HEK293T (cell line): ENCODE measurements around the gene SMIM12.

Source experiments
- ARNT ChIP-seq: fragments of 450-650 bp; IDR thresholded peaks from 2 replicates; pipeline ENCODE4 v1.6.1; 2017; ENCODE audit warnings: mild to moderate bottlenecking
- BHLHE40 ChIP-seq: fragments of 450-650 bp; IDR thresholded peaks from 2 replicates; pipeline ENCODE4 v1.6.1; 2016; ENCODE audit warnings: mild to moderate bottlenecking, moderate library complexity, borderline replicate concordance
- CTBP1 ChIP-seq: fragments of 450-650 bp; IDR thresholded peaks from 2 replicates; pipeline ENCODE4 v1.6.1; 2016; ENCODE audit warnings: borderline replicate concordance
- ELF4 ChIP-seq: fragments of 450-650 bp; IDR thresholded peaks from 2 replicates; pipeline ENCODE4 v1.6.1; 2017; ENCODE audit warnings: antibody characterized with exemption
- FOXA1 ChIP-seq: fragments of 450-650 bp; IDR thresholded peaks from 2 replicates; pipeline ENCODE4 v1.6.1; 2016; ENCODE audit warnings: mild to moderate bottlenecking
- FOXK2 ChIP-seq: fragments of 450-650 bp; IDR thresholded peaks from 2 replicates; pipeline ENCODE4 v1.6.1; 2016; ENCODE audit warnings: mild to moderate bottlenecking
- FOXM1 ChIP-seq: fragments of 450-650 bp; IDR thresholded peaks from 2 replicates; pipeline ENCODE4 v1.6.1; 2017; ENCODE audit warnings: mild to moderate bottlenecking, borderline replicate concordance
- HDGF ChIP-seq: fragments of 450-650 bp; IDR thresholded peaks from 2 replicates; pipeline ENCODE4 v1.6.1; 2017; ENCODE audit warnings: antibody characterized with exemption, borderline replicate concordance
- L3MBTL2 ChIP-seq: fragments of 450-650 bp; conservative IDR thresholded peaks from 2 replicates; pipeline ENCODE4 v1.6.1; 2016; ENCODE audit warnings: mild to moderate bottlenecking
- LEF1 ChIP-seq: fragments of 450-650 bp; IDR thresholded peaks from 2 replicates; pipeline ENCODE4 v1.6.1; 2017; ENCODE audit warnings: mild to moderate bottlenecking, borderline replicate concordance
- NFRKB ChIP-seq: fragments of 450-650 bp; IDR thresholded peaks from 2 replicates; pipeline ENCODE4 v1.6.1; 2016; ENCODE audit warnings: mild to moderate bottlenecking, moderate library complexity
- SP1 ChIP-seq: fragments of 450-650 bp; IDR thresholded peaks from 2 replicates; pipeline ENCODE4 v1.6.1; 2017
- SUZ12 ChIP-seq: fragments of 450-650 bp; IDR thresholded peaks from 2 replicates; pipeline ENCODE4 v1.6.1; 2016; ENCODE audit warnings: mild to moderate bottlenecking
- ZNF384 ChIP-seq: fragments of 450-650 bp; IDR thresholded peaks from 2 replicates; pipeline ENCODE4 v1.6.1; 2016

GRCh38 chr1:34899471-34899870 lies 39.9 kb upstream of the SMIM12 start:
- TF ChIP-seq SP1: no peak
- TF ChIP-seq FOXK2: no peak
- TF ChIP-seq CTBP1: no peak
- no peak for TF ChIP-seq LEF1
- TF ChIP-seq BHLHE40: no peak
- TF ChIP-seq L3MBTL2: no peak
- no peak for TF ChIP-seq ARNT
- TF ChIP-seq ZNF384: no peak
- no peak for TF ChIP-seq FOXM1
- TF ChIP-seq FOXA1: no peak
- no peak for TF ChIP-seq NFRKB
- no peak for TF ChIP-seq SUZ12
- no peak for TF ChIP-seq ELF4
- no peak for TF ChIP-seq HDGF
